Prostate gland (tissue), 2 donors: ENCODE results near the gene THRAP3. TPM values are rescaled to one million over a fixed set of nuclear protein-coding genes. Genes with fewer than 3 reads are reported as not detected.

Experiments used
- DNase-seq: peaks from one replicate; pipeline ENCODE4 v3.0.0-alpha.2; 2019; ENCODE audit warnings: low spot score
- H3K27ac ChIP-seq, 2 donors: fragments of 200-600 bp; sonication (generic); 2 replicates each; pipeline ENCODE4 v1.5.1; 2017 to 2019
- H3K27me3 ChIP-seq: fragments of 200-600 bp; sonication (generic); replicated peaks from 2 replicates; pipeline ENCODE4 v1.5.1; 2019; ENCODE audit not compliant: insufficient read depth
- H3K36me3 ChIP-seq, 2 donors: fragments of 200-600 bp; sonication (generic); 1 replicate in 1 of 2; 2 replicates in 1 of 2; pipeline versions ENCODE4 v1.5.1 to v1.8.1; 2017 to 2019
- H3K4me1 ChIP-seq: fragments of 200-600 bp; sonication (generic); replicated peaks from 2 replicates; pipeline ENCODE4 v1.5.1; 2019
- H3K4me3 ChIP-seq, 2 donors: fragments of 200-600 bp; sonication (generic); 2 replicates each; pipeline ENCODE4 v1.5.1; 2017 to 2019
- H3K9me3 ChIP-seq: fragments of 200-600 bp; sonication (generic); 2 replicates; pipeline ENCODE4 v1.5.1; 2017
- POLR2A ChIP-seq: fragments of 450-650 bp; IDR thresholded peaks from one replicate; pipeline ENCODE4 v1.6.1; 2016; ENCODE audit warnings: antibody characterized with exemption, mild to moderate bottlenecking
- POLR2AphosphoS5 ChIP-seq: sonication (generic); formaldehyde crosslinking; IDR thresholded peaks from one replicate; pipeline ENCODE4 v1.6.1; 2017; ENCODE audit warnings: antibody characterized with exemption
- WGBS: methylation state at CpG from one replicate; pipeline ENCODE4 v1.1.5; 2018; 5-methylcytosine and 5-hydroxymethylcytosine counted together
- intact Hi-C: fragments of 100-400 bp; cut with DNase I; formaldehyde crosslinking; loops from one replicate; pipeline ENCODE4 v1.14.2; 2022
- total RNA-seq, 2 donors: library from RNA; depleted of rRNA; stranded (reverse); fragments of >200 nt; gene quantifications; one replicate each; pipeline ENCODE4 v1.1.0, GENCODE V29; 2016
- TF ChIP-seq, protein P1 (sequence below), 4 experiments: fragments of 200-600 bp in 2 of 4; fragments of 450-650 bp in 2 of 4; sonication (generic) in 2 of 4; IDR thresholded peaks; 1 replicate in 3 of 4; 2 replicates in 1 of 4; pipeline ENCODE4 v1.5.1; 2016 to 2019; ENCODE audit warnings: antibody characterized with exemption in 4 of 4, mild to moderate bottlenecking in 2 of 4, moderate library complexity in 2 of 4

Gene THRAP3
- total RNA-seq, 2 donors from 2014 or later: 100 to 123 TPM

DNA sequence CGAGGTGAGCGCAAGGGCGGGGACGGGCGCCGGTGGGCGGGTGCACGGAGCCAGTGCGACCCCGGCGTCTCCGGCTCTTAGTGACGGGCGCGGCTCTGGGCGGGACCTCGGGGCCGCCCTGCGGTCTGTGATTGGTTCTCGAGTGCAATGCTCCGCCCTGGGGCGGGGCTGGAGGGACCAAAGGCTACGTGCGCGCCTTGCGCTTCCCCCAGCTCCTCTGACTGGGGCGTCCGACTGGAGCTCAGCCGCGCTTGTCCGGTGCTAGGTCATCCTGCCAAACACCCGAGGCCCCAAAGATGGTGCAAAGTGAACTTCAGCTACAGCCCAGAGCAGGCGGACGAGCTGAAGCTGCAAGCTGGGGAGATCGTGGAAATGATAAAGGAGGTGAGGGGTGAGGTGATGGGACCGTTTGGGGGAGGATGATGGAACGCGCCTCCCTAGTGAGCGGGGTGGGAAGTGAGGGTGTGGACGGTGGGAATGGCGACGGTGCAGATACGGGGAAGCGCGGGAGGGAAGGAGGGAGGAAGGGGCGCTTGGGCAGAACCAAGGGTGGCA lies 82.7 kb downstream of the THRAP3 start:
- Histone ChIP-seq H3K27ac (peak overlapping the region; percentile 85 to 89), H3K36me3 (peaks cover 8 to 12% of the 10 kb centered on the region in 2 donors), H3K4me3 (peak overlapping the region; percentile 59 to 64), H3K27me3 (no peaks in the 10 kb centered on the region), H3K9me3 (no peaks in the 10 kb centered on the region), H3K4me1 (no peaks in the 10 kb centered on the region)
- TF ChIP-seq POLR2A: peak; percentile 88
- TF ChIP-seq, protein P1, sequence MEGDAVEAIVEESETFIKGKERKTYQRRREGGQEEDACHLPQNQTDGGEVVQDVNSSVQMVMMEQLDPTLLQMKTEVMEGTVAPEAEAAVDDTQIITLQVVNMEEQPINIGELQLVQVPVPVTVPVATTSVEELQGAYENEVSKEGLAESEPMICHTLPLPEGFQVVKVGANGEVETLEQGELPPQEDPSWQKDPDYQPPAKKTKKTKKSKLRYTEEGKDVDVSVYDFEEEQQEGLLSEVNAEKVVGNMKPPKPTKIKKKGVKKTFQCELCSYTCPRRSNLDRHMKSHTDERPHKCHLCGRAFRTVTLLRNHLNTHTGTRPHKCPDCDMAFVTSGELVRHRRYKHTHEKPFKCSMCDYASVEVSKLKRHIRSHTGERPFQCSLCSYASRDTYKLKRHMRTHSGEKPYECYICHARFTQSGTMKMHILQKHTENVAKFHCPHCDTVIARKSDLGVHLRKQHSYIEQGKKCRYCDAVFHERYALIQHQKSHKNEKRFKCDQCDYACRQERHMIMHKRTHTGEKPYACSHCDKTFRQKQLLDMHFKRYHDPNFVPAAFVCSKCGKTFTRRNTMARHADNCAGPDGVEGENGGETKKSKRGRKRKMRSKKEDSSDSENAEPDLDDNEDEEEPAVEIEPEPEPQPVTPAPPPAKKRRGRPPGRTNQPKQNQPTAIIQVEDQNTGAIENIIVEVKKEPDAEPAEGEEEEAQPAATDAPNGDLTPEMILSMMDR (IDR thresholded peaks at IDR 0.05): no peak
- TF ChIP-seq POLR2AphosphoS5: peak; percentile 80
- DNase-seq: peak; percentile 92
- intact Hi-C loops: no loop called here
- WGBS: 1% methylated on average over 46 of the region's 46 CpGs

DNA sequence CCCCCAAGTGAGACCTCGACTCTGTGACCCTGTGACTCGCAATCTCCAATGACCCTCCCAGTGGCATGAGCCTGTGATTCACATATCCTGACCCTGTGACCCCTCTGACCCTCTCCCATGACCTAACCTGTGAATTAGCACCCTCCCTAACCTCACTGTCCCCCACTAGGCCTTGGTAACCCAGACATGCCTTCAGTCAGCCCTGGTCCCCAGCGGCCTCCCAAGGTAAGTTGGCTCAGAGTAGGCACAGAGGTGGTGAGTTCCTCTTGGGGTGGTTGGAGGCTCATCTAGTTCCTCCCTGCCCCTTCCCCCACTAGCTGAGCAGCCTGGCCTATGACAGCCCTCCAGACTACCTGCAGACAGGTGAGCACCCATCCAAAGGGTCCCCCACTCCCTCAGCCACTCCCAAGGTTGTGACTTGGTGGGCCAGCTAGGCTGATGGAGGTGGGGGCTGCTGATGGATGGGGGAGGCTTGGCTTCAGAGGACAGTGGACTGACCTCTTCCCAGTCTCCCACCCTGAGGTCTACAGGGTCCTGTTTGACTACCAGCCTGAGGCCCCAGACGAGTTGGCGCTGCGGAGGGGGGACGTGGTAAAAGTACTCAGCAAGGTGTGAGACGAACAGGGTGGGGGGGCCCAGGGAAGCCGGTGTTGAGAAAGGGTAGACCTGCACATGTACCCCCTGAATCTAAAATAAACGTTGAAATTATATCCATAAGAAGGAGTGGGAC lies 83.5 kb downstream of the THRAP3 start:
- no peaks in the 10 kb centered on the region for H3K27me3 ChIP-seq
- no peak overlapping the region for H3K27ac ChIP-seq
- H3K9me3 ChIP-seq: no peaks in the 10 kb centered on the region
- DNase-seq: no peak
- H3K36me3 ChIP-seq: peaks cover 7 to 8% of the 10 kb centered on the region in 2 donors
- WGBS: 87% methylated on average over 9 of the region's 10 CpGs
- peak overlapping the region in 1 of 2 donors; percentile 64 for H3K4me3 ChIP-seq
- no peaks in the 10 kb centered on the region for H3K4me1 ChIP-seq
- TF ChIP-seq POLR2A: no peak
- no peak for TF ChIP-seq POLR2AphosphoS5
- TF ChIP-seq, protein P1 (IDR thresholded peaks at IDR 0.05): no peak
- intact Hi-C loops: no loop called here

DNA sequence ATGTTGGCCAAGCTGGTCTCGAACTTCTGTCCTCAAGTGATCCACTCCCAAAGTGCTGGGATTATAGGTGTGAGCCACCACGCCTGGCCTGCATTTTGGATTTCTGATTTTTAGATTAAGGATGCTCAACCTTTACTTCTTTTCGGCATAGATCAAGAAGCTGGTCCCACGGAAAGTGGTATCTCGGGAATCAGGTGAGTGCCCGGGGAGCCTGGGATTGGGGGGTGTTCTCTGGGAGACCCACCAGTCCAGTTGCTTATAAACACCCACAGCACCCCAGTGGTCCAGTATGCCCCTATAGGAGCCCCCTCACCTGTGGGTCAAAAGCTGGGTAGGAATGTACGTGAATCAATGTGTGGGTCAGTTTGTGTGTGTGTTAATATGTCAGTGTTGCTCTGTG lies 85.2 kb downstream of the THRAP3 start:
- no peaks in the 10 kb centered on the region for H3K27me3 ChIP-seq
- TF ChIP-seq POLR2AphosphoS5 (no peak), POLR2A (no peak)
- TF ChIP-seq, protein P1 (IDR thresholded peaks at IDR 0.05): no peak
- DNase-seq: no peak
- no peaks in the 10 kb centered on the region for H3K4me1 ChIP-seq
- H3K4me3 ChIP-seq: no peak overlapping the region
- no peaks in the 10 kb centered on the region for H3K36me3 ChIP-seq
- H3K9me3 ChIP-seq: no peaks in the 10 kb centered on the region
- intact Hi-C loops: no loop called here
- 97% methylated on average over 7 of the region's 7 CpGs for WGBS
- H3K27ac ChIP-seq: no peak overlapping the region

DNA sequence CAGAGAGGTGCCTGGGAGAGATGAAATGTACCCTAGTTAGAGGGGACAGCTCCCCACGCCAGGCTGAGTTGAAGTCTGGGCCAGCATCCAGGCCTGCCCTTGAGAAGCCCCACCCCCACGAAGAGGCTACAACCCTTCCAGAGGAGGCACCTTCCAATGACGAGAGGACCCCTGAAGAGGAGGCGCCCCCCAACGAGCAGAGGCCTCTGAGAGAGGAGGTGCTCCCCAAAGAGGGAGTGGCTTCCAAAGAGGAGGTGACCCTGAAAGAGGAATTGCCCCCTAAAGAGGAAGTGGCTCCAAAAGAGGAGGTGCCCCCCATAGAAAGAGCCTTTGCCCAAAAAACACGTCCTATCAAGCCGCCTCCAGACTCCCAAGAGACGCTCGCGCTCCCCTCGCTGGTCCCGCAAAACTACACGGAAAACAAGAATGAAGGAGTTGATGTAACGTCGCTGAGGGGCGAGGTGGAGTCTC lies 96.1 kb downstream of the THRAP3 start:
- Histone ChIP-seq H3K4me3 (no peak overlapping the region), H3K9me3 (no peaks in the 10 kb centered on the region), H3K27me3 (no peaks in the 10 kb centered on the region), H3K36me3 (no peaks in the 10 kb centered on the region), H3K4me1 (no peaks in the 10 kb centered on the region), H3K27ac (peak overlapping the region; percentile 30 to 87)
- 69% methylated on average over 16 of the region's 16 CpGs for WGBS
- DNase-seq: no peak
- intact Hi-C loops: no loop called here
- TF ChIP-seq POLR2AphosphoS5: no peak
- TF ChIP-seq, protein P1 (IDR thresholded peaks at IDR 0.05): no peak
- TF ChIP-seq POLR2A: no peak

DNA sequence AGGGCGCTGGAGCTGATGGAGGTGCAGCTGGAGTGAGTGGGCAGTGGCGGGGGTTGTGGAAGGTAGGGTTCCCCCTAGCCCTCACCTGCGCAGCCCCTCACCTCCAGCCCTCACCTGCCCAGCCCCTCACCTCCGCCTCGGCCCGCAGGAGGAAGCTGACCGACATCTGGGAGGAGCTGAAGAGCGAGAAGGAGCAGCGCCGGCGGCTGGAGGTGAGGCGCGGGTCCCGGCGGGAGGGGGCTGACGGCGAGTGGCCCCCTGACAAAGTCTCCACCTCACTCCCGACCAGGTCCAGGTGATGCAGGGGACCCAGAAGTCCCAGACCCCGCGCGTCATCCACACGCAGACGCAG lies 96.5 kb downstream of the THRAP3 start:
- no peak for DNase-seq
- H3K27ac ChIP-seq: peak overlapping the region; percentile 30 to 87
- H3K4me3 ChIP-seq: peak overlapping the region; percentile 13 to 20
- H3K4me1 ChIP-seq: no peaks in the 10 kb centered on the region
- WGBS: 42% methylated on average over 16 of the region's 23 CpGs
- TF ChIP-seq POLR2A: no peak
- TF ChIP-seq, protein P1 (IDR thresholded peaks at IDR 0.05): no peak
- no peak for TF ChIP-seq POLR2AphosphoS5
- no peaks in the 10 kb centered on the region for H3K27me3 ChIP-seq
- intact Hi-C loops: no loop called here
- H3K9me3 ChIP-seq: no peaks in the 10 kb centered on the region
- H3K36me3 ChIP-seq: no peaks in the 10 kb centered on the region
